Naive thymus-derived CD8-positive, alpha-beta T cell (primary cell): ENCODE measurements around the gene CBL. TPM values are rescaled to one million over a fixed set of nuclear protein-coding genes. Genes with fewer than 3 reads are reported as not detected.

Experiments
- ATAC-seq, 2 donors: fragments of 150-1000 bp; cut with Tn5 transposase in 1 of 2; sonication (Bioruptor Pico), chemical (Tn5 transposase) in 1 of 2; 1 replicate in 1 of 2; 2 replicates in 1 of 2; pipeline ENCODE4 v1.10.0; 2021; ENCODE audit warnings: mild to moderate bottlenecking in 2 of 2, moderate library complexity in 2 of 2
- POLR2A ChIA-PET: fragments of 350-600 bp; sonication (Branson Sonifier 250); formaldehyde crosslinking; loops from one replicate; lab custom pipeline; 2021; ENCODE audit warnings: antibody characterized with exemption; lab: Charles Lee
- DNase-seq, 10 donors: peaks; one replicate each; pipeline versions ENCODE4 v3.0.0 to v3.0.0-alpha.2; 2020 to 2022
- H3K27ac Mint-ChIP-seq, 10 donors: one replicate each; pipeline ENCODE4 v1.8.0; 2020 to 2022; ENCODE audit warnings: mild to moderate bottlenecking in 10 of 10, mixed read lengths in 10 of 10, moderate library complexity in 4 of 10, inconsistent platforms in 1 of 10
- H3K27me3 Mint-ChIP-seq, 5 donors: one replicate each; pipeline ENCODE4 v1.8.0; 2021 to 2022; ENCODE audit warnings: mixed read lengths in 5 of 5
- H3K36me3 Mint-ChIP-seq, 3 donors: one replicate each; pipeline ENCODE4 v1.8.0; 2020 to 2022; ENCODE audit warnings: mixed read lengths in 3 of 3, mild to moderate bottlenecking in 2 of 3, inconsistent platforms in 1 of 3
- H3K4me1 Mint-ChIP-seq, 4 donors: one replicate each; pipeline ENCODE4 v1.8.0; 2021 to 2022; ENCODE audit warnings: mixed read lengths in 4 of 4
- H3K4me3 Mint-ChIP-seq, 10 donors: one replicate each; pipeline ENCODE4 v1.8.0; 2020 to 2022; ENCODE audit warnings: mild to moderate bottlenecking in 10 of 10, mixed read lengths in 10 of 10, moderate library complexity in 6 of 10, inconsistent platforms in 1 of 10
- H3K9me3 Mint-ChIP-seq, 9 donors: one replicate each; pipeline ENCODE4 v1.8.0; 2020 to 2022; ENCODE audit warnings: mixed read lengths in 9 of 9, mild to moderate bottlenecking in 3 of 9, inconsistent platforms in 1 of 9, moderate library complexity in 1 of 9
- polyA plus RNA-seq, 3 donors: library from polyadenylated mRNA; unstranded; fragments of 300-500 nt; fragmentation: Illumina TruSeq; gene quantifications; one replicate each; pipeline ENCODE4 v1.2.3, GENCODE V29; 2021
- total RNA-seq, 8 experiments: library from RNA in 2 of 8; stranded (reverse) in 2 of 8; gene quantifications; one replicate each; pipeline ENCODE4 v1.2.3 and lab custom pipeline; 2021 to 2026

CBL gene
- total and polyA plus RNA-seq, 5 experiments from 2014 or later = 11.5 to 51.6 (median 16.1) TPM

GRCh38 chr11:119284344-119285157 is 78.4 kb downstream of the CBL start:
- peak in 7 of 10 donors; percentile 4 to 72 (median 41) for DNase-seq
- peaks cover 8 to 64% (median 16%) of the 10 kb centered on the region in 3 donors for H3K36me3 Mint-ChIP-seq

DNA sequence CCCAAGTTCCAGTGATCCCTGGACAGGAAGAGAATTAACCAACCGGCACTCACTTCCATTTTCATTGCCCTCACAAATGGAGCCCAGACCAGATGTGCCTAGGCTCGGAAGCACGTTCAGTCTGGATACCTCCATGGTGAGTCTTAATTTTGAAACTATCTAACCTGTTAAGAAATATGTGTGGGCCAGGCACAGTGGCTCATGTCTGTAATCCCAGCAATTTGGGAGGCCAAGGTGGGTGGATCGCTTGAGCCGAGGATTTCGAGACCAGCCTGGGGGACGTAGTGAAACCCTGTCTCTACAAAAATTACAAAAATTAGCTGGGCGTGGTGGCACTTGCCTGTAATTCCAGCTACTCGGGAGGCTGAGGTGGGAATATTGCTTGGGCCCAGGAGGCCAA is 79.3 kb downstream of the CBL start:
- POLR2A ChIA-PET = interaction anchor here (0.6 to 4.9 kb wide), 2 partner anchors 79 to 768 kb away, joined by 6 to 56 read pairs; partner anchors contain the start of gene CBL
- peaks cover 21 to 36% (median 29%) of the 10 kb centered on the region in 4 donors for H3K4me1 Mint-ChIP-seq

More at GRCh38 chr11:119284344-119285157, 78.4 kb downstream of the CBL start:
- POLR2A ChIA-PET = interaction anchor here (0.6 to 4.9 kb wide), 7 partner anchors 22 to 833 kb away, joined by 3 to 56 read pairs (median 4); partner anchors contain the start of gene CBL
- Mint-ChIP-seq H3K9me3 (no peaks in the 10 kb centered on the region), H3K27ac (peak overlapping the region in 9 of 10 donors; percentile 33 to 86 (median 74)), H3K27me3 (no peaks in the 10 kb centered on the region), H3K4me1 (peaks cover 23 to 36% (median 29%) of the 10 kb centered on the region in 4 donors), H3K4me3 (peak overlapping the region in 3 of 10 donors; percentile 1 to 22 (median 9))
- peak; percentile 95 to 98 for ATAC-seq

DNA sequence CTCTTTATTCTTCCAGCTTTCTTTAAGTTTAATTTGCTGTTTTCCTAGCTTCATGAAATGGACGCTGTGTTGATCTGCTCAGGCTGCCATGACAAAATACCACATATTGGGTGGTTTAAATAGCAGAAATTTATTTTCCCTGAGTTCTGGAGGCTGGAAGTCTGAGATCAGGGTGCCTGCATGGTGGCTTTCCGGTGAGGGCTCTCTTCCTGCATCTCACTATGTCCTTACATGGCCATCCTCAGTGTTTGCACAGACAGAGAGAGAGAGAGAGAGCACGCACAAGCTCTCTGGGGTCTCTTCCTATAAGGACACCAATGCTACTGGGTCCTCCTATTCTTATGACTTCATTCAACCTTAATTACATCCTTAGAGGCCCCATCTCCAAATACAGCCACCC is 82.1 kb downstream of the CBL start:
- Mint-ChIP-seq H3K27ac (peak overlapping the region in 4 of 10 donors; percentile 13 to 27 (median 22)), H3K27me3 (no peaks in the 10 kb centered on the region), H3K9me3 (no peaks in the 10 kb centered on the region), H3K4me3 (no peak overlapping the region), H3K36me3 (peaks cover 8 to 71% (median 21%) of the 10 kb centered on the region in 3 donors), H3K4me1 (peaks cover 9 to 15% (median 13%) of the 10 kb centered on the region in 4 donors)
- ATAC-seq (no peak), DNase-seq (no peak)
- POLR2A ChIA-PET = interaction anchor here (0.5 to 1.2 kb wide), 4 partner anchors 9 to 246 kb away, joined by 3 to 4 read pairs (median 3); partner anchors contain the start of gene CBL

More for the DNA sequence above, 79.3 kb downstream of the CBL start:
- Mint-ChIP-seq H3K4me3 (no peak overlapping the region), H3K27me3 (no peaks in the 10 kb centered on the region), H3K9me3 (no peaks in the 10 kb centered on the region), H3K36me3 (peaks cover 8 to 57% (median 14%) of the 10 kb centered on the region in 3 donors), H3K27ac (peak overlapping the region in 3 of 10 donors; percentile 53 to 79 (median 63))
- DNase-seq = no peak
- ATAC-seq = no peak

DNA sequence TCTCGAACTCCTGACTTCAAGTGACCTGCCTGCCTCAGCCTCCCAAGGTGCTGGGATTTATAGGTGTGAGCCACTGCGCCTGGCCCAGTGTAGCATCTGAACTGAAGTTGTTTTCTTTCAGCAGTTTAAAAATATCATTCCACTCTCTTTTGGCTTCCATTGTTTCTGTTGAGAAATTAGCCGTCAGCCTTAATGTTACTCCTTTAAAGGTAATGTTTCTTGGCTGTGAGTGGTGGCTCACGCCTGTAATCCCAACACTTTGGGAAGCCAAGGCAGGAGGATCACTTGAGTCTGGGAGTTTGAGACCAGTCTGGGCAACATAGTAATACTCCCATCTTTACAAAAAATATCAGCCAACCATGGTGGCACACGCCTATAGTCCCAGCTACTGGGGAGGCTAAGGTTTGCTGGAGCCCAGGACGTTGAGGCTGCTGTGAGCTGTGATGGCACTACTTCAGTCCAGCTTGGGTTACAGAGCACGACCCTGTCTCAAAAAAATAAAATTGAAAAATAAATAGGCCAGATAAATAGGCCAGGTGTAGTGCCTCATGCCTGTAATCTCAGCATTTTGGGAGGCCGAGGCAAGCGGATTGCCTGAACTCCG is 84.9 kb downstream of the CBL start:
- H3K4me1 Mint-ChIP-seq = peaks cover 0 to 5% (median under 1%) of the 10 kb centered on the region in 4 donors
- DNase-seq (no peak), ATAC-seq (no peak)
- H3K27ac Mint-ChIP-seq = peak overlapping the region in 1 of 10 donors; percentile 24
- no peak overlapping the region for H3K4me3 Mint-ChIP-seq
- no peaks in the 10 kb centered on the region for H3K9me3 Mint-ChIP-seq
- H3K36me3 Mint-ChIP-seq = peaks cover 8 to 71% (median 16%) of the 10 kb centered on the region in 3 donors
- H3K27me3 Mint-ChIP-seq = no peaks in the 10 kb centered on the region
- POLR2A ChIA-PET = no interaction called here

GRCh38 chr11:119293461-119293860 is 87.3 kb downstream of the CBL start:
- Mint-ChIP-seq H3K4me1 (no peaks in the 10 kb centered on the region), H3K9me3 (no peaks in the 10 kb centered on the region), H3K4me3 (no peak overlapping the region), H3K27me3 (no peaks in the 10 kb centered on the region), H3K27ac (no peak overlapping the region), H3K36me3 (peaks cover 4 to 70% (median 10%) of the 10 kb centered on the region in 3 donors)
- no peak for DNase-seq
- ATAC-seq = no peak
- POLR2A ChIA-PET = no interaction called here

DNA sequence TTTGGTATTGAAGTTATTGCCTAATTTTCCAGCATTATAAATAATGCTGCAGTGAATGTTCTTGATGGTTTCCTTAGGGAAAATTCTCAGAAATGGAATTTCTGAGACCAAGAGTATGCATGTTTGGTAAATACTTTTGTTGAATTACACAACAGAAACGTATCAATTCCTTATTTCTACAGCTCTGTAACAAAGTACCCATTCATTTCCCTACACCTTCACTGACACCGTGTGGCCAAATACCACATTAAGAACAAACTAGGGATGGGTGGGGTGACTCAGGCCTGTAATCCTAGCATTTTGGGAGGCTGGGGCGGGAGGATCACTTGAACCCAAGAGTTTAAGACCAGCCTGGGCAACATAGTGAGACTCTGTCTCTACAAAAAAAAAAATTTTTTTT is 89.0 kb downstream of the CBL start:
- POLR2A ChIA-PET = no interaction called here
- ATAC-seq (no peak), DNase-seq (no peak)
- Mint-ChIP-seq H3K27ac (no peak overlapping the region), H3K27me3 (no peaks in the 10 kb centered on the region), H3K4me3 (no peak overlapping the region), H3K9me3 (no peaks in the 10 kb centered on the region), H3K36me3 (peaks cover 6 to 78% (median 15%) of the 10 kb centered on the region in 3 donors), H3K4me1 (no peaks in the 10 kb centered on the region)

DNA sequence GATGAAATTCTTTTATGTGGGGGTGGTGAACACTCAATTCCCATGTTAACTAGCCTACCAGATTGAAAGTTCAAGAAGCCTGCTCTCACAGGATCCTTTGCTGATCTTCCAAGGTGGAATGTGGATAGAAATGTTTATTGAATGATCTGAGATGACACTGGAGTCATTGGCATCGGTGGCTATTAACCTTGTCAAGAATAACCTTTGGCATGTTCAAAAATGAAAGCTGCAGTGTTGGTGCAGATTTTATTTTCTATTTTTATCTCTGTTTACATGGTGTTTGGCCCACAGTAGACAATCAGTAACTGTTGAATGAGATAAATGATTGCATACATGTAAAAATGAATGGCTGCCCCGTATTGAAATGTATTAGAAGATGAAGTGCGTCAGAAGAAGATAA is 91.8 kb downstream of the CBL start:
- ATAC-seq (no peak), DNase-seq (no peak)
- H3K36me3 Mint-ChIP-seq = peaks cover 11 to 86% (median 22%) of the 10 kb centered on the region in 3 donors
- H3K27me3 Mint-ChIP-seq = no peaks in the 10 kb centered on the region
- no peaks in the 10 kb centered on the region for H3K9me3 Mint-ChIP-seq
- peak overlapping the region in 2 of 10 donors; percentile 13 to 35 for H3K27ac Mint-ChIP-seq
- peaks cover 0 to 5% (median under 1%) of the 10 kb centered on the region in 4 donors for H3K4me1 Mint-ChIP-seq
- POLR2A ChIA-PET = interaction anchor here (0.9 to 1.1 kb wide), 2 partner anchors 10 to 92 kb away, joined by 3 read pairs; partner anchors contain the start of gene CBL
- H3K4me3 Mint-ChIP-seq = no peak overlapping the region

GRCh38 chr11:119298726-119299125 is 92.6 kb downstream of the CBL start:
- no peak overlapping the region for H3K4me3 Mint-ChIP-seq
- H3K36me3 Mint-ChIP-seq = peaks cover 11 to 87% (median 26%) of the 10 kb centered on the region in 3 donors
- H3K9me3 Mint-ChIP-seq = no peaks in the 10 kb centered on the region
- H3K27me3 Mint-ChIP-seq = no peaks in the 10 kb centered on the region
- no peak for DNase-seq
- peak overlapping the region in 1 of 10 donors; percentile 49 for H3K27ac Mint-ChIP-seq
- peaks cover 0 to 5% (median under 1%) of the 10 kb centered on the region in 4 donors for H3K4me1 Mint-ChIP-seq
- POLR2A ChIA-PET = no interaction called here
- no peak for ATAC-seq

GRCh38 chr11:119299416-119299815 is 93.3 kb downstream of the CBL start:
- POLR2A ChIA-PET = interaction anchor here (0.6 to 1.9 kb wide), 3 partner anchors 22 to 232 kb away, joined by 3 to 6 read pairs (median 5); partner anchors contain the start of gene VPS11
- Mint-ChIP-seq H3K36me3 (peaks cover 11 to 93% (median 26%) of the 10 kb centered on the region in 3 donors), H3K4me3 (no peak overlapping the region), H3K9me3 (no peaks in the 10 kb centered on the region), H3K27ac (peak overlapping the region in 1 of 10 donors; percentile 40), H3K4me1 (peaks cover 0 to 8% (median 3%) of the 10 kb centered on the region in 4 donors), H3K27me3 (no peaks in the 10 kb centered on the region)
- no peak for ATAC-seq
- no peak for DNase-seq

GRCh38 chr11:119300198-119300964 is 94.2 kb downstream of the CBL start:
- Mint-ChIP-seq H3K27me3 (no peaks in the 10 kb centered on the region), H3K36me3 (peaks cover 11 to 95% (median 26%) of the 10 kb centered on the region in 3 donors), H3K9me3 (no peaks in the 10 kb centered on the region), H3K4me3 (no peak overlapping the region), H3K27ac (peak overlapping the region in 3 of 10 donors; percentile 56 to 75 (median 65)), H3K4me1 (peaks cover 7 to 14% (median 10%) of the 10 kb centered on the region in 4 donors)
- ATAC-seq = no peak
- no peak for DNase-seq
- POLR2A ChIA-PET = interaction anchor here (1.3 to 1.9 kb wide), 2 partner anchors 21 to 233 kb away, joined by 5 to 6 read pairs; partner anchors contain the start of gene VPS11

DNA sequence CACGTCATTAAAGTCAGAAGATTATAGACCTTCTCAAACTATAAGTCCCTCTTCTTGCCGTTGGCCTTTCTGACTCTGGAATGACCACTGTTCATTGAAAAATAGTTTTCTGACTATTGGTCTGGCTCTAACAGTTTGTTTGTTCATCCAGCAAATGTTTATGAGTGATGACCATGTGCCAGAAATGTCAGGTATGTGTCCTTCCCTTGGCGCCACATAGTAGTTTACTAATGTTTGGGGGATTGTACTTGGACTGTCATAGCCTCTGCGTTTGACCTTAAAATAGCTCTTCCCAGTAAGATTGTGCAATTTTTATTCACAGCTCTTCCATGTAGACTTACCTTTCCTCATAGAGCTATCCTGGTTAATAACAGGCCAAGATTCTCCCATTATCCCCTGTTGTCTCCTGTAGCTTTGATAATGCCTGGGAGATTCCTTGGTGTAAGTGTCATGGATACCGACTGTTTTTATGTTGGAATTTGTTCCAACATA is 97.1 kb downstream of the CBL start:
- H3K27ac Mint-ChIP-seq = peak overlapping the region in 9 of 10 donors; percentile 19 to 100 (median 72)
- H3K9me3 Mint-ChIP-seq = no peaks in the 10 kb centered on the region
- H3K36me3 Mint-ChIP-seq = peaks cover 10 to 70% (median 24%) of the 10 kb centered on the region in 3 donors
- H3K27me3 Mint-ChIP-seq = no peaks in the 10 kb centered on the region
- ATAC-seq (no peak), DNase-seq (no peak)
- no peak overlapping the region for H3K4me3 Mint-ChIP-seq
- POLR2A ChIA-PET = interaction anchor here (1.1 to 7.8 kb wide), 2 partner anchors 17 to 194 kb away, joined by 3 to 138 read pairs; partner anchors contain the start of gene MCAM
- peaks cover 22 to 35% (median 31%) of the 10 kb centered on the region in 4 donors for H3K4me1 Mint-ChIP-seq
